Measurements from ENCODE around the gene ATP1A1.
A peak's percentile ranks its signal among the peaks of the same experiment; 100 is the strongest.

The ATP1A1 gene

DNA sequence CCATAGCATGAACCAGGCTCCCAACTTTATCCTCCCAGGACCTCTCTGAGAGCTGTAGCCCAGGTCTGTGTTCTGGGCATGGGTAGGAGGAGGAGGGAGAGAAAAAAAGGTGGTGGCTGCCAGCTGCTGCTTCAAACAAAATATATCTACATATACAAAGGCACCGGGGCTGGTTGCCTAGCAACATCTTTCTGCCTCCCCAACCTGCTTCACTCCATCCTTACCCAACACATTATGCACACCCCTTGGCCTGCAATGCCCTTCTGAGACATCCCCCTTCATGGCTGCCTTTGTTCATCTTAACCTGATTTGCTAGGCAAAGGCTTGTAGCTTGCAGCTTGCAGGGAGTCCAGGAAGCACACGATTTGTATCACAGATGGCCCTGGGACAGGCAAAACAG, 27.2 kb upstream of the ATP1A1 start:
- peak; percentile 6 for DNase-seq

- no peak for DNase-seq
Measured at GRCh38 chr1:116346943-116347673, 25.9 kb upstream of the ATP1A1 start.

GRCh38 chr1:116347696-116348095, 25.3 kb upstream of the ATP1A1 start:
- no peak for DNase-seq

- no peak for DNase-seq
Measured at GRCh38 chr1:116350097-116350645, 22.9 kb upstream of the ATP1A1 start.

- no peak for DNase-seq
Measured at GRCh38 chr1:116351914-116352313, 21.1 kb upstream of the ATP1A1 start.

- DNase-seq, result no peak
Measured at GRCh38 chr1:116352349-116352813, 20.7 kb upstream of the ATP1A1 start.

- DNase-seq, result no peak
Measured at GRCh38 chr1:116353155-116353554, 19.9 kb upstream of the ATP1A1 start.

DNA sequence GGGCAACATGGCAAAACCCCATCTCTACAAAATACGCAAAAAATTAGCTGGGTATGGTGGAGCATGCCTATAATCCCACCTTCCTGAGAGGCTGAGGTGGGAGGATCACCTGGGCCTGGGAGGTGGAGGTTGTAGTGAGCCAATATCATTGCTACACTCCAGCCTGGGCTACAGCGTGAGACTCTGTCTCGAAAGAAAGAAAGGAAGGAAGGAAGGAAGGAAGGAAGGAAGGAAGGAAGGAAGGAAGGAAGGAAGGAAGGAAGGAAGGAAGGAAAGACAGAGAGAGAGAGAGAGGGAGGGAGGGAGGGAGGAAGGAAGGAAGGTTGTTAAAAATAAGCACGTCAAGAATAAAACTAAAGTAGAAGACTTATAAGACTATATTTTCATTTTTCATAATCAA, 17.0 kb upstream of the ATP1A1 start:
- no peak for DNase-seq

DNA sequence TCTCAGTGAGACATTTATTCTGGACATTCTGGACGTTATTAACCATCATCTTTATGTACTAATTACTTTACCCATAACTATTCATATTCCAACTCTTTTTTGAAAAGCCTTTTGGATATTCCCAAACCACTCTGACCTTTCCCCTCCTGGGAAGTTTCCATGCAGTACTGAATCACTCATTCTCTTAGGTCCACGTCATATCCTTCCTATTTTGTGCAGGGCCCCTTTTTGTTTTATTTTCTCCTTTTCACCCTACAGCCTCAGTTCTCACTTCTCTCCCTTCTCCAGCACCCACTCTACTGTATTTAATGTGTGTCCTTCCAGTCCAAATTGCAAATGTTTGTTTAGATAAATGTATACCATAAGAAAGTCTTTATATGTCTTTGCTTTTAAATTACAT, 16.4 kb upstream of the ATP1A1 start:
- no peak for DNase-seq

- no peak for DNase-seq
Measured at GRCh38 chr1:116357487-116357886, 15.6 kb upstream of the ATP1A1 start.

GRCh38 chr1:116359060-116359830, 13.8 kb upstream of the ATP1A1 start:
- no peak for DNase-seq

DNA sequence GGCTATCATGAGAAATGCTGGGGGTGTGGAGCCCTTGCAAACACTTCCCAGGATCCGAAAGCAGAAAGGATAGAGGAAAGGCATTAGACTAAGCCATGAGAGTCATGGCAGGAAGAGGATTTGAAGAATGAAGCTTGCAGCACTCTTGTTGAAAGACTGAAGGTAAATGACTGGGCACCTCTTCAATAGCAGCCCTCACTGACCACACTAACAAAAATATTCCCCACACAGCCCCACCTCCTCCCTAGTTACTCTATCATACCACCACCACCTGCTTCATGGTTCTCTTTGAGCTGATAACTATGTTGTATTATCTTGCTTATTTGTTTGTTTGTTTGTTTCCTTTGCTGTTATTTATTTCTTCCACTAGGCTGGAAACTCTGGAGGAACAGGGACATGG, 13.2 kb upstream of the ATP1A1 start:
- DNase-seq, result no peak

DNA sequence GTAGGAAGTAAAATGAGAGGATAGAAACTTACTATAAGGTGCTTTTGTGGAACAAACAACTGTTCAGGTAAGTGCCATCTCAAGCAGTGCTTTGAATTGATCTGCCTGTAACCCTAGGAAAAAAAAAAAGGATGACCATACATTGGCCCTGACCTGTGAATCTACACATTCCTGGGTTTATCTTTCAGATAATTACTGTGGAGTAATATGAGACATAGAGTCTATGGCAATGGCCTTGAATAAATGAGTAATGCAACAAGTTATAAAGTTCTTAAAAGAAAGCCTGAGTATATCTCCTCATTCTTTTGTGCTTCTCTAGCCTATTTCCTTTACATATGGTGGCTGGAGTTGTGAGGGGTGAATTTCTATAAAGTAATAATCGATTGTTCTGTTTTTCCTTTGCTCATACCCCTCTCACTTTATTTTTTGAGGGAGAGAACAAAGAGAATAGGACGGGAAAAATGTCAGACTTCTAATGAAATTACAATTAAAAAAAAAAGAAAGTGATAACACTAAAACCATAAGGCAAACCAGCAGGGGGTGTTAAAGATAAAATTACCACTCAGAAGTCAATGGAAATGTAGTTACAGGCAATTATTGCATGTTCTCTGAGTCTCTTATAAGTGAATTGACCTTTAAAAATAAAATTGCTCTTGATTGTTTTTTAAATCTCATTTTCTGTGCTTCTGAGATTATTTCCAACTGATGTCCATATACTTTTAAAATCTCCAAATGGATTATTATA, 12.4 kb upstream of the ATP1A1 start:
- DNase-seq, result no peak

GRCh38 chr1:116361648-116362047, 11.4 kb upstream of the ATP1A1 start:
- no peak for DNase-seq

DNA sequence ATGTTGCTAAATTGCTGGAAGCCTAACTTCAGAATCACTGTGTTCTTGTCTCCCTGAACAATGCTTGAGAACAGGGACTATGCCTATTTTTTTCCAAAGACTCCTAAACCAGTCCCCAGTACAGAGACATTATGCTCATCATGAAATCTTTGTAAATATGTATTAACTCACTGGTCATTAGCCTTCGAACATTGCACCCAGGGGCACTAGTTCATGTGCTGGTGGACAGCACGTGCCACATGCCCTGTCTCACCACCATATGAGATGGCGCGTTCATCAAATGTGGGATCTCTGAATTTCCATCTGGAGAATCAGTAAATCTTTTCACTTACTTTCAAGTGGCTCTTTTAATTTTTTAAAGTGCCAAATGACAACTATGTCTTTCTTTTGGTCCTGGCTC, 11.0 kb upstream of the ATP1A1 start:
- DNase-seq, result no peak

DNA sequence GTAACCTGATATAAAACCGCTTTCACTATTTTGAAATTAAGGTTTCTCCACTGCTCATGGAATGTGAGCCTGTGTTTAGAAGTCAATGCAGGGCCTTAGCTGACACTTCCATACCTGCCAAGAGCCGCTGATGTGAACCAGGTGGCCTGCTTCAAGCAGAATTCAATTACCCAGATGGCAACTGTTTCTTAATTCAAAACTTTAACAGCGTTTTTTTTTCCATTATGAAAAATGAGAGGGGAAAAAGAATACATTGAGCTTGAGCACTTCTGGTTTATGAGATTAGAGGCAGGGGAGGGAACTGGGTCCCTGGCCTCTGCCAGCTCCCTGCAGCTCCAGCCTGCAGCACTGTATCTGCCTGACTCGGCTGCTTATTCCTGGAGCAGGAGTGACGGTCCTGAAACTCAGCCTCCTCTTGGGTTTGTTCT, 7.7 kb upstream of the ATP1A1 start:
- DNase-seq, result no peak

DNA sequence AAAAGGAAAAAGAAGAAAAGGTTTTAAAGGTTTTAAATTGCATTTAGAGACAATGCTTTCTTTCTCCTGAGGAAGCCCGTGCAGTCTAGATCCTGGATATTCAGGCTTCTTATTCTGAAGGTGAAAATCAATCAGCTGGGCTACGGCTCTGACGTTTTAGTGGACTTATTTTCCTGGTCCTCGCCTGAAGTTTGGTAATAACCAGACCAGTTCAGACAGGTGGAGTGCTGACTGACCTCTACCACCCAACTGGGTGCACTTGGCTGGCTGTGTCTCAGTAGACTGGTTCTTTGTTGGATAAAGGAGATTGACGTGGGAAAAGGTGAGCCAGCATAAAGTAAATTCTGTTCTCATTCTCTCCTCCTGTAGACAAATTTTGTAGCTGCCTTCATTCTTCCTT, 7.2 kb upstream of the ATP1A1 start:
- DNase-seq, result no peak

DNA sequence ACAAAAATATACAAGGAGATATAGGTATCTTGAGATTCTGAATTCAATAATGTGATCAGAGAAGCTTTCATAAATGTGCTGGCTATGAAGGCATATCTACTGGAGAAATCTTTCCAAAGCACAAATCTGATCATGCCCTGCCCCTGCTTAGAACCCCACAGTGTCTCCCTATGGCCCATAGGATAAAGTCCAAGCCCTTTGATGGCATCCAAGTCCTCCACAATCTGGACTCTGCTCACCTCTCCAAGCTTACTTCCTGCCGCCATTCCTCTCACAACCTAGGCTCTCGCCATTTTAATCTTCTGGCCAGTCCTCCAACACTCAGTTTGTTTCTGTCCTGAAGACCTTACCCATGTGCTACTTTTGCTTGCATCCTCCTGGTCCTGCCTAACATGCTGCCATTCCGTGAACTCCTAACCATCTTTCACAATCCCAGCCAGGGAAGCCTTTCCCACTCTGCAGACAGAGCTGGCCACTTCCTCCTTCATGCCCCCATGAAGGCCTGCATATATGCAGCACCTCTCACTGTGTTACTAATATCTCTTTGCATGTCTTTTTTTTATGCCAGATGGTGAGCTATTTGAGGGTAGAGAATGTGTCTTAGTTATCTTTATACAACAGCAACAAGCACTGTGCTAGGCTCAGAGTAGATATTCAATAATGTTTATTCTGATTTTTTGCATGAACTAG, 5.6 kb upstream of the ATP1A1 start:
- no peak for DNase-seq

- no peak for DNase-seq
Measured at GRCh38 chr1:116368241-116368640, 4.8 kb upstream of the ATP1A1 start.

GRCh38 chr1:116370181-116370580, 2.9 kb upstream of the ATP1A1 start:
- no peak for DNase-seq

DNA sequence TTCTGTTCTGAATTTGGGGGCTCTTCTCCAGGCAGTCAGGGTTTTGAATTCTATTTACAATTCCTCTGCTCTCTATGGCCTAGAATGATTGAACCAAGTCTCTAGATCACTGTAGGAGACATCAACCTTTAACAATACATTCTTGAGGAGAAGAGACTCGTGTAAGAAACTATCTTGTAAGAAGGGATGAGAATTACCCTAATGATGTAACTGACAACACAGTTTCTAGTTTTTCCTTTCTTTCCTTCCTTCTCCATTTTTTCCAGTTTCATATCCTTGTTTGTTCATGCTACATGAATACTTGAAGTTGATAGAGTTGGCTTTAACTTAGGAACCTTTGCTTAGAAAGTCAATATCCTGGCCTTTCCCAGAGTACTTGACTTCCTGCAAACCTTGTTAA, 1.3 kb upstream of the ATP1A1 start:
- DNase-seq, result no peak

GRCh38 chr1:116372191-116372590, 853 bp upstream of the ATP1A1 start:
- no peak for DNase-seq

Data from NCI-H2029 treated with DMSO at 0.1 percent for 48 hours (cell line).